ENCODE measurements around the gene ZDHHC11.
"Not testable (repeated sequence)": the region's sequence is repeated elsewhere in the genome, so short reads cannot be mapped to it uniquely, and the experiment has no call there.

Gene ZDHHC11

GRCh38 chr5:842402-843221 lies 8.2 kb downstream of the ZDHHC11 start:
- not testable (repeated sequence) for DNase-seq

- not testable (repeated sequence) for DNase-seq
Observed at GRCh38 chr5:841531-842401, 9.0 kb downstream of the ZDHHC11 start.

- DNase-seq, result not testable (repeated sequence)
Observed at GRCh38 chr5:840974-841435, 9.8 kb downstream of the ZDHHC11 start.

- not testable (repeated sequence) for DNase-seq
Observed at GRCh38 chr5:840118-840973, 10.4 kb downstream of the ZDHHC11 start.

- not testable (repeated sequence) for DNase-seq
Observed at GRCh38 chr5:838431-838851, 12.3 kb downstream of the ZDHHC11 start.

GRCh38 chr5:837621-838121 lies 13.1 kb downstream of the ZDHHC11 start:
- DNase-seq, result not testable (repeated sequence)

- DNase-seq, result not testable (repeated sequence)
Observed at GRCh38 chr5:835933-836612, 14.7 kb downstream of the ZDHHC11 start.

GRCh38 chr5:834013-834412 lies 16.8 kb downstream of the ZDHHC11 start:
- DNase-seq, result not testable (repeated sequence)

GRCh38 chr5:828194-828593 lies 22.6 kb downstream of the ZDHHC11 start:
- DNase-seq, result not testable (repeated sequence)

- DNase-seq, result not testable (repeated sequence)
Observed at GRCh38 chr5:825544-825943, 25.2 kb downstream of the ZDHHC11 start.

- DNase-seq, result no peak
Observed at GRCh38 chr5:821504-821903, 29.3 kb downstream of the ZDHHC11 start.

- DNase-seq, result no peak
Observed at GRCh38 chr5:820245-820644, 30.5 kb downstream of the ZDHHC11 start.

- DNase-seq, result no peak
Observed at GRCh38 chr5:819078-819477, 31.7 kb downstream of the ZDHHC11 start.

- DNase-seq, result no peak
Observed at GRCh38 chr5:816176-816575, 34.6 kb downstream of the ZDHHC11 start.

GRCh38 chr5:815449-815848 lies 35.3 kb downstream of the ZDHHC11 start:
- no peak for DNase-seq

- not testable (repeated sequence) for DNase-seq
Observed at GRCh38 chr5:813575-813974, 37.2 kb downstream of the ZDHHC11 start.

GRCh38 chr5:811384-811783 lies 39.4 kb downstream of the ZDHHC11 start:
- DNase-seq, result not testable (repeated sequence)

- DNase-seq, result not testable (repeated sequence)
Observed at GRCh38 chr5:807719-808514, 42.9 kb downstream of the ZDHHC11 start.

GRCh38 chr5:801472-801871 lies 49.3 kb downstream of the ZDHHC11 start:
- DNase-seq, result no peak

GRCh38 chr5:801055-801454 lies 49.7 kb downstream of the ZDHHC11 start:
- DNase-seq, result not testable (repeated sequence)
